ENCODE results near the gene HEXD. TPM values are rescaled to one million over a fixed set of nuclear protein-coding genes. Genes with fewer than 3 reads are reported as not detected.
"Not testable (repeated sequence)": the region's sequence is repeated elsewhere in the genome, so short reads cannot be mapped to it uniquely, and the experiment has no call there.

Gene HEXD
- total and polyA plus RNA-seq, 4 donors = 5.6 to 19.9 (median 12.2) TPM

- TF ChIP-seq, protein P1, sequence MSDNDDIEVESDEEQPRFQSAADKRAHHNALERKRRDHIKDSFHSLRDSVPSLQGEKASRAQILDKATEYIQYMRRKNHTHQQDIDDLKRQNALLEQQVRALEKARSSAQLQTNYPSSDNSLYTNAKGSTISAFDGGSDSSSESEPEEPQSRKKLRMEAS (IDR thresholded peaks at IDR 0.05) = no peak
- no peak for TF ChIP-seq HNF4G (IDR thresholded peaks at IDR 0.05)
- no peak for TF ChIP-seq TAF1 (conservative IDR thresholded peaks at IDR 0.05)
- TF ChIP-seq FOXA1 (IDR thresholded peaks at IDR 0.05) = no peak
Observed at GRCh38 chr17:82458179-82458884, 40.2 kb downstream of the HEXD start, which contains the start of gene NARF (continued).

- WGBS = under 1% methylated on average over 62 of the region's 62 CpGs
- Histone ChIP-seq H3K9me3 (ENCODE audit: control insufficient read depth in 4 of 4, low read length in 3 of 4) (no peaks in the 10 kb centered on the region), H3K27me3 (ENCODE audit: control insufficient read depth in 4 of 4, insufficient read depth in 4 of 4, low read length in 3 of 4) (no peaks in the 10 kb centered on the region), H3K9ac (ENCODE audit: low read depth in 1 of 2, low read length in 2 of 2) (peak overlapping the region; percentile 32 to 43), H3K4me1 (ENCODE audit: control insufficient read depth in 4 of 4, insufficient read depth in 4 of 4, low read length in 3 of 4) (peaks cover 0 to 23% (median 13%) of the 10 kb centered on the region in 4 donors), H3K27ac (ENCODE audit: low read depth in 1 of 2, low read length in 2 of 2) (peak overlapping the region; percentile 77 to 99), H3K4me3 (ENCODE audit: low read depth in 1 of 3, low read length in 3 of 3) (peak overlapping the region; percentile 77 to 90 (median 85)), H3K36me3 (ENCODE audit: control insufficient read depth in 4 of 4, insufficient read depth in 3 of 4, low read depth in 1 of 4, low read length in 3 of 4) (peaks cover 0 to 16% (median 3%) of the 10 kb centered on the region in 4 donors)
- peak; percentile 55 for DNase-seq (ENCODE audit: low spot score)
- TF ChIP-seq REST (IDR thresholded peaks at IDR 0.05) = no peak
- TF ChIP-seq, protein P1 (IDR thresholded peaks at IDR 0.05) = no peak
- TF ChIP-seq FOXA1 (IDR thresholded peaks at IDR 0.05) = no peak
- TF ChIP-seq FOXA2 (IDR thresholded peaks at IDR 0.05) = no peak
- no peak for TF ChIP-seq ATF3 (IDR thresholded peaks at IDR 0.05)
- TF ChIP-seq RXRA (IDR thresholded peaks at IDR 0.05) = no peak
- TF ChIP-seq YY1 (IDR thresholded peaks at IDR 0.05) = no peak
- TF ChIP-seq RAD21 (IDR thresholded peaks at IDR 0.05) = no peak
- TF ChIP-seq, protein P2, sequence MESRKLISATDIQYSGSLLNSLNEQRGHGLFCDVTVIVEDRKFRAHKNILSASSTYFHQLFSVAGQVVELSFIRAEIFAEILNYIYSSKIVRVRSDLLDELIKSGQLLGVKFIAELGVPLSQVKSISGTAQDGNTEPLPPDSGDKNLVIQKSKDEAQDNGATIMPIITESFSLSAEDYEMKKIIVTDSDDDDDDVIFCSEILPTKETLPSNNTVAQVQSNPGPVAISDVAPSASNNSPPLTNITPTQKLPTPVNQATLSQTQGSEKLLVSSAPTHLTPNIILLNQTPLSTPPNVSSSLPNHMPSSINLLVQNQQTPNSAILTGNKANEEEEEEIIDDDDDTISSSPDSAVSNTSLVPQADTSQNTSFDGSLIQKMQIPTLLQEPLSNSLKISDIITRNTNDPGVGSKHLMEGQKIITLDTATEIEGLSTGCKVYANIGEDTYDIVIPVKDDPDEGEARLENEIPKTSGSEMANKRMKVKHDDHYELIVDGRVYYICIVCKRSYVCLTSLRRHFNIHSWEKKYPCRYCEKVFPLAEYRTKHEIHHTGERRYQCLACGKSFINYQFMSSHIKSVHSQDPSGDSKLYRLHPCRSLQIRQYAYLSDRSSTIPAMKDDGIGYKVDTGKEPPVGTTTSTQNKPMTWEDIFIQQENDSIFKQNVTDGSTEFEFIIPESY (IDR thresholded peaks at IDR 0.05) = no peak
- TF ChIP-seq JUND (IDR thresholded peaks at IDR 0.05) = no peak
- no peak for TF ChIP-seq CTCF (IDR thresholded peaks at IDR 0.05; ENCODE audit: low read depth, low read length, missing input control)
- no peak for TF ChIP-seq HNF4G (IDR thresholded peaks at IDR 0.05)
- no peak for TF ChIP-seq SP1 (IDR thresholded peaks at IDR 0.05)
- no peak for TF ChIP-seq EGR1 (IDR thresholded peaks at IDR 0.05; ENCODE audit: low read depth in 2 of 2)
- TF ChIP-seq NR2F2 (IDR thresholded peaks at IDR 0.05) = no peak
- no peak for TF ChIP-seq GABPA (IDR thresholded peaks at IDR 0.05 in 1 of 2, conservative IDR thresholded peaks at IDR 0.05 in 1 of 2)
- no peak for TF ChIP-seq HNF4A (conservative IDR thresholded peaks at IDR 0.05)
- TF ChIP-seq TAF1 (conservative IDR thresholded peaks at IDR 0.05) = no peak
Observed at GRCh38 chr17:82458885-82459424, 40.8 kb downstream of the HEXD start.

GRCh38 chr17:82459936-82460335 lies 41.8 kb downstream of the HEXD start:
- peaks cover 0 to 23% (median 13%) of the 10 kb centered on the region in 4 donors for H3K4me1 ChIP-seq (ENCODE audit: control insufficient read depth in 4 of 4, insufficient read depth in 4 of 4, low read length in 3 of 4)
- not testable (repeated sequence) for H3K4me3 ChIP-seq (ENCODE audit: low read depth in 1 of 3, low read length in 3 of 3); DNase-seq (ENCODE audit: low spot score); H3K27ac ChIP-seq (ENCODE audit: low read depth in 1 of 2, low read length in 2 of 2); H3K9me3 ChIP-seq (ENCODE audit: control insufficient read depth in 4 of 4, low read length in 3 of 4); H3K27me3 ChIP-seq (ENCODE audit: control insufficient read depth in 4 of 4, insufficient read depth in 4 of 4, low read length in 3 of 4); H3K9ac ChIP-seq (ENCODE audit: low read depth in 1 of 2, low read length in 2 of 2)
- 96% methylated on average over 9 of the region's 9 CpGs for WGBS
- peaks cover 4 to 26% (median 13%) of the 10 kb centered on the region in 4 donors for H3K36me3 ChIP-seq (ENCODE audit: control insufficient read depth in 4 of 4, insufficient read depth in 3 of 4, low read depth in 1 of 4, low read length in 3 of 4)

Measured in liver (tissue), 9 donors.